H9 (cell line): ENCODE results near the gene C13orf46. TPM values are rescaled to one million over a fixed set of nuclear protein-coding genes. Genes with fewer than 3 reads are reported as not detected.

Experiments used
- DNase-seq: peaks from one replicate; pipeline ENCODE4 v3.0.0-alpha.2; 2017
- H2AFZ ChIP-seq: one replicate; pipeline ENCODE4 v1.6.1; 2013; ENCODE audit warnings: mild to moderate bottlenecking, low read length, control low read depth, moderate library complexity
- H2AK5ac ChIP-seq: 2 replicates; pipeline ENCODE4 v1.6.1; 2013; ENCODE audit warnings: low read length, control low read depth, mixed read lengths; ENCODE audit not compliant: insufficient read length
- H2BK120ac ChIP-seq: one replicate; pipeline ENCODE4 v1.6.1; 2013; ENCODE audit warnings: low read depth, mild to moderate bottlenecking, low read length, control low read depth, inconsistent platforms; ENCODE audit not compliant: poor library complexity, severe bottlenecking
- H2BK12ac ChIP-seq: 2 replicates; pipeline ENCODE4 v1.6.1; 2013; ENCODE audit warnings: low read length, control low read depth, mixed read lengths, low read depth; ENCODE audit not compliant: insufficient read length
- H2BK15ac ChIP-seq: 2 replicates; pipeline ENCODE4 v1.6.1; 2013; ENCODE audit warnings: low read depth, low read length, control low read depth
- H2BK20ac ChIP-seq: one replicate; pipeline ENCODE4 v1.6.1; 2013; ENCODE audit warnings: low read depth, mild to moderate bottlenecking, low read length, control low read depth, inconsistent platforms; ENCODE audit not compliant: poor library complexity, severe bottlenecking
- H2BK5ac ChIP-seq: 2 replicates; pipeline ENCODE4 v1.6.1; 2013; ENCODE audit warnings: low read length, control low read depth, mixed read lengths; ENCODE audit not compliant: insufficient read length
- H3K14ac ChIP-seq: 2 replicates; pipeline ENCODE4 v1.6.1; 2013; ENCODE audit warnings: low read length, control low read depth; ENCODE audit not compliant: insufficient read depth
- H3K18ac ChIP-seq: 2 replicates; pipeline ENCODE4 v1.6.1; 2013; ENCODE audit warnings: low read depth, mild to moderate bottlenecking, mixed read lengths, low read length, control low read depth; ENCODE audit not compliant: insufficient read length
- H3K23ac ChIP-seq: 2 replicates; pipeline ENCODE4 v1.6.1; 2013; ENCODE audit warnings: low read length, control low read depth, mixed read lengths, low read depth; ENCODE audit not compliant: insufficient read length
- H3K23me2 ChIP-seq: 2 replicates; pipeline ENCODE4 v1.6.1; 2013; ENCODE audit warnings: low read depth, mild to moderate bottlenecking, mixed read lengths, low read length, control low read depth; ENCODE audit not compliant: insufficient read length, poor library complexity, severe bottlenecking
- H3K27ac ChIP-seq: 2 replicates; pipeline ENCODE4 v1.5.1; 2013; ENCODE audit warnings: low read length, control low read depth, mixed read lengths, low read depth; ENCODE audit not compliant: insufficient read length
- H3K27me3 ChIP-seq: 2 replicates; pipeline ENCODE4 v1.6.1; 2013; ENCODE audit warnings: low read length, control low read depth, inconsistent platforms; ENCODE audit not compliant: insufficient read depth
- H3K4ac ChIP-seq: 2 replicates; pipeline ENCODE4 v1.6.1; 2013; ENCODE audit warnings: low read depth, mild to moderate bottlenecking, control low read depth, inconsistent platforms, low read length, moderate library complexity
- H3K4me1 ChIP-seq: 2 replicates; pipeline ENCODE4 v1.6.1; 2013; ENCODE audit warnings: low read length, control low read depth, inconsistent platforms; ENCODE audit not compliant: insufficient read depth
- H3K4me2 ChIP-seq: 2 replicates; pipeline ENCODE4 v1.6.1; 2013; ENCODE audit warnings: low read length, control low read depth, mixed read lengths; ENCODE audit not compliant: insufficient read length, insufficient read depth
- H3K56ac ChIP-seq: 2 replicates; pipeline ENCODE4 v1.6.1; 2013; ENCODE audit warnings: low read depth, mild to moderate bottlenecking, mixed read lengths, low read length, control low read depth; ENCODE audit not compliant: insufficient read length
- H3K79me1 ChIP-seq: 2 replicates; pipeline ENCODE4 v1.6.1; 2013; ENCODE audit warnings: low read depth, mild to moderate bottlenecking, moderate library complexity, low read length, control low read depth, inconsistent platforms; ENCODE audit not compliant: insufficient read depth, poor library complexity, severe bottlenecking
- H3K79me2 ChIP-seq: 2 replicates; pipeline ENCODE4 v1.6.1; 2013; ENCODE audit warnings: low read length, control low read depth, inconsistent platforms; ENCODE audit not compliant: insufficient read depth
- H3K9ac ChIP-seq: 2 replicates; pipeline ENCODE4 v1.6.1; 2013; ENCODE audit warnings: low read length, control low read depth, mixed read lengths; ENCODE audit not compliant: insufficient read length; ENCODE audit errors: extremely low read depth
- H3K9me3 ChIP-seq: one replicate; pipeline ENCODE4 v1.6.1; 2013; ENCODE audit warnings: low read depth, low read length, inconsistent platforms; ENCODE audit not compliant: control insufficient read depth
- H3T11ph ChIP-seq: one replicate; pipeline ENCODE4 v1.6.1; 2013; ENCODE audit warnings: mild to moderate bottlenecking, low read length, control low read depth, inconsistent platforms
- H4K20me1 ChIP-seq: one replicate; pipeline ENCODE4 v1.6.1; 2013; ENCODE audit not compliant: control insufficient read depth, insufficient read length, insufficient read depth
- H4K5ac ChIP-seq: 2 replicates; pipeline ENCODE4 v1.6.1; 2013; ENCODE audit warnings: low read depth, mild to moderate bottlenecking, mixed read lengths, low read length, control low read depth; ENCODE audit not compliant: insufficient read length
- H4K8ac ChIP-seq: replicated peaks from 2 replicates; pipeline ENCODE4 v1.6.1; 2013; ENCODE audit warnings: low read length, control low read depth, mixed read lengths, low read depth; ENCODE audit not compliant: insufficient read length
- H4K91ac ChIP-seq: 2 replicates; pipeline ENCODE4 v1.6.1; 2013; ENCODE audit warnings: low read depth, mild to moderate bottlenecking, moderate library complexity, mixed read lengths, low read length, control low read depth; ENCODE audit not compliant: insufficient read length
- H3K27ac Mint-ChIP-seq, 3 experiments: 2 replicates in 2 of 3; 3 replicates in 1 of 3; pipeline ENCODE4 v1.8.0; 2020 to 2021; ENCODE audit warnings: mixed read lengths in 3 of 3, mild to moderate bottlenecking in 1 of 3, moderate library complexity in 1 of 3
- H3K27me3 Mint-ChIP-seq: 2 replicates; pipeline ENCODE4 v1.8.0; 2021; ENCODE audit warnings: low read depth, mild to moderate bottlenecking, moderate library complexity, mixed read lengths
- H3K36me3 Mint-ChIP-seq, 3 experiments: 2 replicates in 2 of 3; 3 replicates in 1 of 3; pipeline ENCODE4 v1.8.0; 2020 to 2021; ENCODE audit warnings: low read depth in 3 of 3, mixed read lengths in 3 of 3; ENCODE audit not compliant: insufficient read depth in 1 of 3
- H3K4me1 Mint-ChIP-seq, 2 experiments: 2 replicates each; pipeline ENCODE4 v1.8.0; 2020; ENCODE audit warnings: mixed read lengths in 2 of 2
- H3K4me3 Mint-ChIP-seq, 2 experiments: 2 replicates in 1 of 2; 3 replicates in 1 of 2; pipeline ENCODE4 v1.8.0; 2020 to 2021; ENCODE audit warnings: mild to moderate bottlenecking in 2 of 2, mixed read lengths in 2 of 2, moderate library complexity in 1 of 2
- H3K9me3 Mint-ChIP-seq, 2 experiments: 2 replicates in 1 of 2; 3 replicates in 1 of 2; pipeline ENCODE4 v1.8.0; 2020; ENCODE audit warnings: mild to moderate bottlenecking in 2 of 2, mixed read lengths in 2 of 2, moderate library complexity in 1 of 2
- WGBS: extraction: QIAGEN DNeasy Blood & Tissue Kit; methylation state at CpG from one replicate; pipeline ENCODE4 v1.1.7; 2013; ENCODE audit warnings: missing lambda C conversion rate, low lambda C conversion rate, mixed read lengths; ENCODE audit not compliant: insufficient read length; ENCODE audit errors: extremely low coverage; 5-methylcytosine and 5-hydroxymethylcytosine counted together
- total RNA-seq: library from RNA; stranded (reverse); gene quantifications from 2 replicates; pipeline ENCODE4 v1.2.1, GENCODE V29; 2021
- TF ChIP-seq, protein P1 (sequence below): fragments of 200-600 bp; sonication (generic); conservative IDR thresholded peaks from 3 replicates; pipeline ENCODE4 v1.8.0; 2021; ENCODE audit warnings: antibody characterized with exemption, mild to moderate bottlenecking

C13orf46 gene
- total RNA-seq, 1 experiment from 2014 or later: 0.55 TPM

GRCh38 chr13:113922412-113923118 lies 51.3 kb downstream of the C13orf46 start:
- Histone ChIP-seq H3K4me1 (no peaks in the 10 kb centered on the region), H3K79me1 (no peaks in the 10 kb centered on the region), H3K56ac (no peak overlapping the region), H2BK15ac (no peak overlapping the region), H4K8ac (no peak overlapping the region), H2BK120ac (no peak overlapping the region), H2BK5ac (no peak overlapping the region), H4K20me1 (no peaks in the 10 kb centered on the region), H3K79me2 (no peaks in the 10 kb centered on the region), H2AK5ac (no peak overlapping the region), H2AFZ (no peak overlapping the region), H2BK20ac (no peak overlapping the region), H3K27ac (no peak overlapping the region), H3K23me2 (no peaks in the 10 kb centered on the region), H3K4me2 (no peak overlapping the region), H3K18ac (no peak overlapping the region), H3K9ac (no peak overlapping the region), H3K14ac (no peak overlapping the region), H3K23ac (no peak overlapping the region), H4K5ac (no peak overlapping the region), H3K27me3 (no peaks in the 10 kb centered on the region), H3K9me3 (no peaks in the 10 kb centered on the region), H2BK12ac (no peak overlapping the region), H4K91ac (no peak overlapping the region), H3K4ac (no peak overlapping the region), H3T11ph (no peak overlapping the region)
- peaks cover 20 to 23% of the 10 kb centered on the region in 2 experiments for H3K9me3 Mint-ChIP-seq
- no CpG with 5 or more reads among the region's 15 CpGs for WGBS
- no peak overlapping the region for H3K27ac Mint-ChIP-seq
- TF ChIP-seq, protein P1, sequence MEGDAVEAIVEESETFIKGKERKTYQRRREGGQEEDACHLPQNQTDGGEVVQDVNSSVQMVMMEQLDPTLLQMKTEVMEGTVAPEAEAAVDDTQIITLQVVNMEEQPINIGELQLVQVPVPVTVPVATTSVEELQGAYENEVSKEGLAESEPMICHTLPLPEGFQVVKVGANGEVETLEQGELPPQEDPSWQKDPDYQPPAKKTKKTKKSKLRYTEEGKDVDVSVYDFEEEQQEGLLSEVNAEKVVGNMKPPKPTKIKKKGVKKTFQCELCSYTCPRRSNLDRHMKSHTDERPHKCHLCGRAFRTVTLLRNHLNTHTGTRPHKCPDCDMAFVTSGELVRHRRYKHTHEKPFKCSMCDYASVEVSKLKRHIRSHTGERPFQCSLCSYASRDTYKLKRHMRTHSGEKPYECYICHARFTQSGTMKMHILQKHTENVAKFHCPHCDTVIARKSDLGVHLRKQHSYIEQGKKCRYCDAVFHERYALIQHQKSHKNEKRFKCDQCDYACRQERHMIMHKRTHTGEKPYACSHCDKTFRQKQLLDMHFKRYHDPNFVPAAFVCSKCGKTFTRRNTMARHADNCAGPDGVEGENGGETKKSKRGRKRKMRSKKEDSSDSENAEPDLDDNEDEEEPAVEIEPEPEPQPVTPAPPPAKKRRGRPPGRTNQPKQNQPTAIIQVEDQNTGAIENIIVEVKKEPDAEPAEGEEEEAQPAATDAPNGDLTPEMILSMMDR: no peak
- peaks cover 16% of the 10 kb centered on the region for H3K27me3 Mint-ChIP-seq
- DNase-seq: peak; percentile 14
- H3K4me3 Mint-ChIP-seq: no peak overlapping the region
- H3K36me3 Mint-ChIP-seq: peaks cover 3 to 21% (median 4%) of the 10 kb centered on the region in 3 experiments; a peak in 5 of 7 replicates
- H3K4me1 Mint-ChIP-seq: peaks cover 11 to 13% of the 10 kb centered on the region in 2 experiments
